ENCODE measurements around the gene CELSR2.

- TF ChIP-seq POLR2A (IDR thresholded peaks at IDR 0.05): no peak
- TF ChIP-seq CTCF (IDR thresholded peaks at IDR 0.05): no peak
Observed at GRCh38 chr1:109214695-109215623, 34.4 kb upstream of the CELSR2 start.
